ENCODE results near the gene ACVRL1. TPM values are rescaled to one million over a fixed set of nuclear protein-coding genes. Genes with fewer than 3 reads are reported as not detected.

ACVRL1 gene
- total and polyA plus RNA-seq, 2 donors (not counting 1 experiment from before 2014, with no cell fraction given), result not detected

- peaks cover 16% of the 10 kb centered on the region for H3K27me3 Mint-ChIP-seq
- WGBS (ENCODE audit: insufficient coverage), result 89% methylated on average over 3 of the region's 3 CpGs
- H3K36me3 ChIP-seq (replicated peaks in 1 of 2; ENCODE audit: control extremely low read depth in 1 of 2, control insufficient read depth in 1 of 2, extremely low read depth in 1 of 2, insufficient read depth in 2 of 2, low read length in 1 of 2), result no peaks in the 10 kb centered on the region
- ChIA-PET CTCF (interaction anchor here (0.9 kb wide), 1 partner anchor 10 kb away, joined by 3 read pairs; no protein-coding TSS in a partner anchor), POLR2A (no interaction called here)
- H3K27ac Mint-ChIP-seq, result no peak overlapping the region
- TF ChIP-seq EZH2 (IDR thresholded peaks at IDR 0.05; ENCODE audit: borderline replicate concordance, insufficient read depth, low read depth, low read length, poor library complexity, severe bottlenecking) (no peak), CTCF (IDR thresholded peaks at IDR 0.05) (no peak)
- H3K4me3 ChIP-seq (ENCODE audit: control extremely low read depth in 1 of 5, extremely low read depth in 1 of 5, insufficient read depth in 1 of 5, low read depth in 2 of 5, low read length in 4 of 5), result no peak overlapping the region
- H3K9ac ChIP-seq (ENCODE audit: low read length), result no peak overlapping the region
- DNase-seq, result no peak
- no peaks in the 10 kb centered on the region for H3K9me3 ChIP-seq (ENCODE audit: control extremely low read depth in 1 of 3, control insufficient read depth in 2 of 3, insufficient read depth in 1 of 3, low read length in 2 of 3)
- no peaks in the 10 kb centered on the region for H3K79me2 ChIP-seq (ENCODE audit: control insufficient read depth, insufficient read depth, low read length)
- no peak for ATAC-seq (ENCODE audit: low read depth)
- no peaks in the 10 kb centered on the region for H3K4me1 Mint-ChIP-seq
- no peaks in the 10 kb centered on the region for H4K20me1 ChIP-seq (ENCODE audit: control insufficient read depth, insufficient read depth, low read length, poor library complexity, severe bottlenecking)
- intact Hi-C loops (cut with micrococcal nuclease), result no loop called here
- no peak overlapping the region for H3K4me2 ChIP-seq (replicated peaks; ENCODE audit: low read depth, low read length, poor library complexity, severe bottlenecking)
- H3K9me3 Mint-ChIP-seq (ENCODE audit: insufficient read depth), result no peaks in the 10 kb centered on the region
- no peaks in the 10 kb centered on the region for H3K4me1 ChIP-seq (ENCODE audit: control insufficient read depth in 2 of 2, insufficient read depth in 2 of 2, low read length in 2 of 2)
- H3K27me3 ChIP-seq (replicated peaks in 1 of 4; ENCODE audit: control extremely low read depth in 1 of 4, control insufficient read depth in 3 of 4, insufficient read depth in 4 of 4, low read length in 3 of 4), result peaks cover 0 to 16% (median 0%) of the 10 kb centered on the region in 4 experiments
- H3K27ac ChIP-seq (ENCODE audit: low read length in 2 of 2), result no peak overlapping the region
- no peak overlapping the region for H2AFZ ChIP-seq (ENCODE audit: insufficient read depth, low read depth, low read length, poor library complexity, severe bottlenecking)
- H3K4me3 Mint-ChIP-seq, result no peak overlapping the region
These were observed 11.1 kb upstream of the ACVRL1 start for GRCh38 chr12:51896236-51896635.

- DNase-seq, result no peak
- intact Hi-C loops (cut with micrococcal nuclease), result no loop called here
- peaks cover 20% of the 10 kb centered on the region for H3K27me3 Mint-ChIP-seq
- no peaks in the 10 kb centered on the region for H3K4me1 Mint-ChIP-seq
- ChIA-PET CTCF (interaction anchor here (0.9 kb wide), 1 partner anchor 11 kb away, joined by 3 read pairs; no protein-coding TSS in a partner anchor), POLR2A (no interaction called here)
- TF ChIP-seq CTCF (IDR thresholded peaks at IDR 0.05), result no peak
- no peak for TF ChIP-seq EZH2 (IDR thresholded peaks at IDR 0.05; ENCODE audit: borderline replicate concordance, insufficient read depth, low read depth, low read length, poor library complexity, severe bottlenecking)
- no peaks in the 10 kb centered on the region for H4K20me1 ChIP-seq (ENCODE audit: control insufficient read depth, insufficient read depth, low read length, poor library complexity, severe bottlenecking)
- ATAC-seq (ENCODE audit: low read depth), result no peak
- H3K4me2 ChIP-seq (replicated peaks; ENCODE audit: low read depth, low read length, poor library complexity, severe bottlenecking), result no peak overlapping the region
- peaks cover 0 to 16% (median 0%) of the 10 kb centered on the region in 4 experiments for H3K27me3 ChIP-seq (replicated peaks in 1 of 4; ENCODE audit: control extremely low read depth in 1 of 4, control insufficient read depth in 3 of 4, insufficient read depth in 4 of 4, low read length in 3 of 4)
- no peaks in the 10 kb centered on the region for H3K4me1 ChIP-seq (ENCODE audit: control insufficient read depth in 2 of 2, insufficient read depth in 2 of 2, low read length in 2 of 2)
- no peaks in the 10 kb centered on the region for H3K36me3 ChIP-seq (replicated peaks in 1 of 2; ENCODE audit: control extremely low read depth in 1 of 2, control insufficient read depth in 1 of 2, extremely low read depth in 1 of 2, insufficient read depth in 2 of 2, low read length in 1 of 2)
- H3K27ac ChIP-seq (ENCODE audit: low read length in 2 of 2), result no peak overlapping the region
- no peak overlapping the region for H3K4me3 ChIP-seq (ENCODE audit: control extremely low read depth in 1 of 5, extremely low read depth in 1 of 5, insufficient read depth in 1 of 5, low read depth in 2 of 5, low read length in 4 of 5)
- H3K9me3 ChIP-seq (ENCODE audit: control extremely low read depth in 1 of 3, control insufficient read depth in 2 of 3, insufficient read depth in 1 of 3, low read length in 2 of 3), result no peaks in the 10 kb centered on the region
- no peak overlapping the region for H3K27ac Mint-ChIP-seq
- H3K9ac ChIP-seq (ENCODE audit: low read length), result no peak overlapping the region
- WGBS (ENCODE audit: insufficient coverage), result 87% methylated on average over 6 of the region's 8 CpGs
- no peaks in the 10 kb centered on the region for H3K9me3 Mint-ChIP-seq (ENCODE audit: insufficient read depth)
- no peak overlapping the region for H2AFZ ChIP-seq (ENCODE audit: insufficient read depth, low read depth, low read length, poor library complexity, severe bottlenecking)
- no peak overlapping the region for H3K4me3 Mint-ChIP-seq
- H3K79me2 ChIP-seq (ENCODE audit: control insufficient read depth, insufficient read depth, low read length), result no peaks in the 10 kb centered on the region
These were observed 10.1 kb upstream of the ACVRL1 start for GRCh38 chr12:51897181-51897580.

Measured in B cell (primary cell).